H9 (cell line): ENCODE measurements around the gene PGBD5. TPM values are rescaled to one million over a fixed set of nuclear protein-coding genes. Genes with fewer than 3 reads are reported as not detected.

Experiments used
- DNase-seq: peaks from one replicate; pipeline ENCODE4 v3.0.0-alpha.2; 2017
- H2AFZ ChIP-seq: one replicate; pipeline ENCODE4 v1.6.1; 2013; ENCODE audit warnings: mild to moderate bottlenecking, low read length, control low read depth, moderate library complexity
- H2AK5ac ChIP-seq: 2 replicates; pipeline ENCODE4 v1.6.1; 2013; ENCODE audit warnings: low read length, control low read depth, mixed read lengths; ENCODE audit not compliant: insufficient read length
- H2BK120ac ChIP-seq: one replicate; pipeline ENCODE4 v1.6.1; 2013; ENCODE audit warnings: low read depth, mild to moderate bottlenecking, low read length, control low read depth, inconsistent platforms; ENCODE audit not compliant: poor library complexity, severe bottlenecking
- H2BK12ac ChIP-seq: 2 replicates; pipeline ENCODE4 v1.6.1; 2013; ENCODE audit warnings: low read length, control low read depth, mixed read lengths, low read depth; ENCODE audit not compliant: insufficient read length
- H2BK15ac ChIP-seq: 2 replicates; pipeline ENCODE4 v1.6.1; 2013; ENCODE audit warnings: low read depth, low read length, control low read depth
- H2BK20ac ChIP-seq: one replicate; pipeline ENCODE4 v1.6.1; 2013; ENCODE audit warnings: low read depth, mild to moderate bottlenecking, low read length, control low read depth, inconsistent platforms; ENCODE audit not compliant: poor library complexity, severe bottlenecking
- H2BK5ac ChIP-seq: 2 replicates; pipeline ENCODE4 v1.6.1; 2013; ENCODE audit warnings: low read length, control low read depth, mixed read lengths; ENCODE audit not compliant: insufficient read length
- H3K14ac ChIP-seq: 2 replicates; pipeline ENCODE4 v1.6.1; 2013; ENCODE audit warnings: low read length, control low read depth; ENCODE audit not compliant: insufficient read depth
- H3K18ac ChIP-seq: 2 replicates; pipeline ENCODE4 v1.6.1; 2013; ENCODE audit warnings: low read depth, mild to moderate bottlenecking, mixed read lengths, low read length, control low read depth; ENCODE audit not compliant: insufficient read length
- H3K23ac ChIP-seq: 2 replicates; pipeline ENCODE4 v1.6.1; 2013; ENCODE audit warnings: low read length, control low read depth, mixed read lengths, low read depth; ENCODE audit not compliant: insufficient read length
- H3K23me2 ChIP-seq: 2 replicates; pipeline ENCODE4 v1.6.1; 2013; ENCODE audit warnings: low read depth, mild to moderate bottlenecking, mixed read lengths, low read length, control low read depth; ENCODE audit not compliant: insufficient read length, poor library complexity, severe bottlenecking
- H3K27ac ChIP-seq: 2 replicates; pipeline ENCODE4 v1.5.1; 2013; ENCODE audit warnings: low read length, control low read depth, mixed read lengths, low read depth; ENCODE audit not compliant: insufficient read length
- H3K27me3 ChIP-seq: 2 replicates; pipeline ENCODE4 v1.6.1; 2013; ENCODE audit warnings: low read length, control low read depth, inconsistent platforms; ENCODE audit not compliant: insufficient read depth
- H3K4ac ChIP-seq: 2 replicates; pipeline ENCODE4 v1.6.1; 2013; ENCODE audit warnings: low read depth, mild to moderate bottlenecking, control low read depth, inconsistent platforms, low read length, moderate library complexity
- H3K4me1 ChIP-seq: 2 replicates; pipeline ENCODE4 v1.6.1; 2013; ENCODE audit warnings: low read length, control low read depth, inconsistent platforms; ENCODE audit not compliant: insufficient read depth
- H3K4me2 ChIP-seq: 2 replicates; pipeline ENCODE4 v1.6.1; 2013; ENCODE audit warnings: low read length, control low read depth, mixed read lengths; ENCODE audit not compliant: insufficient read length, insufficient read depth
- H3K56ac ChIP-seq: 2 replicates; pipeline ENCODE4 v1.6.1; 2013; ENCODE audit warnings: low read depth, mild to moderate bottlenecking, mixed read lengths, low read length, control low read depth; ENCODE audit not compliant: insufficient read length
- H3K79me1 ChIP-seq: 2 replicates; pipeline ENCODE4 v1.6.1; 2013; ENCODE audit warnings: low read depth, mild to moderate bottlenecking, moderate library complexity, low read length, control low read depth, inconsistent platforms; ENCODE audit not compliant: insufficient read depth, poor library complexity, severe bottlenecking
- H3K79me2 ChIP-seq: 2 replicates; pipeline ENCODE4 v1.6.1; 2013; ENCODE audit warnings: low read length, control low read depth, inconsistent platforms; ENCODE audit not compliant: insufficient read depth
- H3K9ac ChIP-seq: 2 replicates; pipeline ENCODE4 v1.6.1; 2013; ENCODE audit warnings: low read length, control low read depth, mixed read lengths; ENCODE audit not compliant: insufficient read length; ENCODE audit errors: extremely low read depth
- H3K9me3 ChIP-seq: one replicate; pipeline ENCODE4 v1.6.1; 2013; ENCODE audit warnings: low read depth, low read length, inconsistent platforms; ENCODE audit not compliant: control insufficient read depth
- H3T11ph ChIP-seq: one replicate; pipeline ENCODE4 v1.6.1; 2013; ENCODE audit warnings: mild to moderate bottlenecking, low read length, control low read depth, inconsistent platforms
- H4K20me1 ChIP-seq: one replicate; pipeline ENCODE4 v1.6.1; 2013; ENCODE audit not compliant: control insufficient read depth, insufficient read length, insufficient read depth
- H4K5ac ChIP-seq: 2 replicates; pipeline ENCODE4 v1.6.1; 2013; ENCODE audit warnings: low read depth, mild to moderate bottlenecking, mixed read lengths, low read length, control low read depth; ENCODE audit not compliant: insufficient read length
- H4K8ac ChIP-seq: replicated peaks from 2 replicates; pipeline ENCODE4 v1.6.1; 2013; ENCODE audit warnings: low read length, control low read depth, mixed read lengths, low read depth; ENCODE audit not compliant: insufficient read length
- H4K91ac ChIP-seq: 2 replicates; pipeline ENCODE4 v1.6.1; 2013; ENCODE audit warnings: low read depth, mild to moderate bottlenecking, moderate library complexity, mixed read lengths, low read length, control low read depth; ENCODE audit not compliant: insufficient read length
- H3K27ac Mint-ChIP-seq, 3 experiments: 2 replicates in 2 of 3; 3 replicates in 1 of 3; pipeline ENCODE4 v1.8.0; 2020 to 2021; ENCODE audit warnings: mixed read lengths in 3 of 3, mild to moderate bottlenecking in 1 of 3, moderate library complexity in 1 of 3
- H3K27me3 Mint-ChIP-seq: 2 replicates; pipeline ENCODE4 v1.8.0; 2021; ENCODE audit warnings: low read depth, mild to moderate bottlenecking, moderate library complexity, mixed read lengths
- H3K36me3 Mint-ChIP-seq, 3 experiments: 2 replicates in 2 of 3; 3 replicates in 1 of 3; pipeline ENCODE4 v1.8.0; 2020 to 2021; ENCODE audit warnings: low read depth in 3 of 3, mixed read lengths in 3 of 3; ENCODE audit not compliant: insufficient read depth in 1 of 3
- H3K4me1 Mint-ChIP-seq, 2 experiments: 2 replicates each; pipeline ENCODE4 v1.8.0; 2020; ENCODE audit warnings: mixed read lengths in 2 of 2
- H3K4me3 Mint-ChIP-seq, 2 experiments: 2 replicates in 1 of 2; 3 replicates in 1 of 2; pipeline ENCODE4 v1.8.0; 2020 to 2021; ENCODE audit warnings: mild to moderate bottlenecking in 2 of 2, mixed read lengths in 2 of 2, moderate library complexity in 1 of 2
- H3K9me3 Mint-ChIP-seq, 2 experiments: 2 replicates in 1 of 2; 3 replicates in 1 of 2; pipeline ENCODE4 v1.8.0; 2020; ENCODE audit warnings: mild to moderate bottlenecking in 2 of 2, mixed read lengths in 2 of 2, moderate library complexity in 1 of 2
- WGBS: extraction: QIAGEN DNeasy Blood & Tissue Kit; methylation state at CpG from one replicate; pipeline ENCODE4 v1.1.7; 2013; ENCODE audit warnings: missing lambda C conversion rate, low lambda C conversion rate, mixed read lengths; ENCODE audit not compliant: insufficient read length; ENCODE audit errors: extremely low coverage; 5-methylcytosine and 5-hydroxymethylcytosine counted together
- total RNA-seq: library from RNA; stranded (reverse); gene quantifications from 2 replicates; pipeline ENCODE4 v1.2.1, GENCODE V29; 2021
- TF ChIP-seq, protein P1 (sequence below): fragments of 200-600 bp; sonication (generic); conservative IDR thresholded peaks from 3 replicates; pipeline ENCODE4 v1.8.0; 2021; ENCODE audit warnings: antibody characterized with exemption, mild to moderate bottlenecking

PGBD5 gene
- total RNA-seq, 1 experiment from 2014 or later = 19.1 TPM

DNA sequence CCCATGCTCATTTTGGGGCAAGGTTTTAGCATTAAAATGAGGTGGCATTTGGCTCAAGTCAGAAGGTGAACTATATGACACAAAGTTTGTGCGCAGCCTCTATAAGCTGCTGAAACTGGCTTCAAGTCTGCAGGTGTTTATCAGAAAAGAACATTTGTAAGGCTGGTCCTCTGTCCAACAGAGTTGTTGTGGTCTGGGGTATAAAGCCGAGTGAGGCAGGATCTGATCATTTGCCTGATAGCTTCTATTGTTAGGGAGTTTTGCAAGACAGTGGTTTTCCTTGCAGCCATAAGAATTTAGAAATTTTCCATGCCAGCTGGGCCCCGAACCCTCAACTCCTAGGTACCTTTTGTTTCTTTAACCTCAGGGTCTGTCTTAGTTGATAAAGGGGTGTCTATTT, 130.8 kb downstream of the PGBD5 start:
- no peak for DNase-seq
- H3K27me3 Mint-ChIP-seq = peaks cover 4% of the 10 kb centered on the region
- WGBS = no CpG with 5 or more reads among the region's 3 CpGs

More for the DNA sequence above, 130.8 kb downstream of the PGBD5 start:
- H4K91ac ChIP-seq = no peak overlapping the region
- H3K4me1 Mint-ChIP-seq = peaks cover 24 to 28% of the 10 kb centered on the region in 2 experiments
- H2BK20ac ChIP-seq = no peak overlapping the region
- H2BK15ac ChIP-seq = no peak overlapping the region
- H3K4me1 ChIP-seq = peaks cover 6% of the 10 kb centered on the region
- H3K9me3 ChIP-seq = no peaks in the 10 kb centered on the region
- no peaks in the 10 kb centered on the region for H3K9me3 Mint-ChIP-seq
- H2AFZ ChIP-seq = no peak overlapping the region
- no peak overlapping the region for H3K23ac ChIP-seq
- no peak overlapping the region for H3K18ac ChIP-seq
- H4K20me1 ChIP-seq = no peaks in the 10 kb centered on the region
- H3K79me2 ChIP-seq = no peaks in the 10 kb centered on the region
- H3K4ac ChIP-seq = no peak overlapping the region
- no peaks in the 10 kb centered on the region for H3K27me3 ChIP-seq
- H3K79me1 ChIP-seq = no peaks in the 10 kb centered on the region
- H2BK12ac ChIP-seq = no peak overlapping the region
- no peak overlapping the region for H2BK120ac ChIP-seq
- H3K27ac ChIP-seq = no peak overlapping the region
- H3K4me2 ChIP-seq = no peak overlapping the region
- no peaks in the 10 kb centered on the region for H3K23me2 ChIP-seq
- TF ChIP-seq, protein P1, sequence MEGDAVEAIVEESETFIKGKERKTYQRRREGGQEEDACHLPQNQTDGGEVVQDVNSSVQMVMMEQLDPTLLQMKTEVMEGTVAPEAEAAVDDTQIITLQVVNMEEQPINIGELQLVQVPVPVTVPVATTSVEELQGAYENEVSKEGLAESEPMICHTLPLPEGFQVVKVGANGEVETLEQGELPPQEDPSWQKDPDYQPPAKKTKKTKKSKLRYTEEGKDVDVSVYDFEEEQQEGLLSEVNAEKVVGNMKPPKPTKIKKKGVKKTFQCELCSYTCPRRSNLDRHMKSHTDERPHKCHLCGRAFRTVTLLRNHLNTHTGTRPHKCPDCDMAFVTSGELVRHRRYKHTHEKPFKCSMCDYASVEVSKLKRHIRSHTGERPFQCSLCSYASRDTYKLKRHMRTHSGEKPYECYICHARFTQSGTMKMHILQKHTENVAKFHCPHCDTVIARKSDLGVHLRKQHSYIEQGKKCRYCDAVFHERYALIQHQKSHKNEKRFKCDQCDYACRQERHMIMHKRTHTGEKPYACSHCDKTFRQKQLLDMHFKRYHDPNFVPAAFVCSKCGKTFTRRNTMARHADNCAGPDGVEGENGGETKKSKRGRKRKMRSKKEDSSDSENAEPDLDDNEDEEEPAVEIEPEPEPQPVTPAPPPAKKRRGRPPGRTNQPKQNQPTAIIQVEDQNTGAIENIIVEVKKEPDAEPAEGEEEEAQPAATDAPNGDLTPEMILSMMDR = no peak
- H3K36me3 Mint-ChIP-seq = peaks cover 0 to 2% (median 0%) of the 10 kb centered on the region in 3 experiments; a peak in 1 of 7 replicates
- H4K5ac ChIP-seq = no peak overlapping the region
- H3K56ac ChIP-seq = no peak overlapping the region
- H2BK5ac ChIP-seq = no peak overlapping the region
- no peak overlapping the region; a peak in 1 of 7 replicates for H3K27ac Mint-ChIP-seq
- no peak overlapping the region for H2AK5ac ChIP-seq
- H3K4me3 Mint-ChIP-seq = no peak overlapping the region
- no peak overlapping the region for H3T11ph ChIP-seq
- H3K9ac ChIP-seq = no peak overlapping the region
- no peak overlapping the region for H4K8ac ChIP-seq
- no peak overlapping the region for H3K14ac ChIP-seq
